HG03558 (cell line): Measurements from ENCODE around the gene USP20.

ENCODE experiments used
- ATAC-seq: cut with Tn5 transposase; IDR thresholded peaks from one replicate; pipeline ENCODE4 v1.9.1; 2021; ENCODE audit warnings: moderate number of reproducible peaks; ENCODE audit not compliant: unreplicated experiment; ENCODE audit errors: extremely low read depth

USP20 gene

GRCh38 chr9:129851821-129852220 lies 16.6 kb downstream of the USP20 start:
- ATAC-seq, result no peak

GRCh38 chr9:129852579-129852978 lies 17.3 kb downstream of the USP20 start:
- no peak for ATAC-seq

DNA sequence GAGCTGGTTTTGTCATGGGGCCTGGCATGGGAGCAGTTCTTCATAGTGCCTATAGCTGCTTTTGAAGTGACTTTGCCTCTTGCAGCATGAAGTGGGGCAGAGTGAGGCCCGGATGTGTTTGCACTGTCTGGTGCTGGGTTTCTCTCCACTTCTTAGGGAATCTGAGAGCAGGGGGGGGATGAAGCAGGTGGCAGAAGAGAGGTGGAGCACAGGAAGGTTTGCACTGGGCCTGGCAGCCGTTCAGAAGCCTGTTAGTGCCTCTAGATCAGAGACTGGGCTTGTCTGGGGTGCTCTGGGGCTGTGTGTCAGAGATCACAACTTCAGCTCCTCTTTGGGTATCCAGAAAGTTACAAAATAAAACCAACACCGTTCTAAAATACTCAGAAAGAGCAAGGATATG lies 18.4 kb downstream of the USP20 start:
- ATAC-seq, result no peak

- ATAC-seq, result no peak
Measured at GRCh38 chr9:129854588-129855110, 19.4 kb downstream of the USP20 start.

DNA sequence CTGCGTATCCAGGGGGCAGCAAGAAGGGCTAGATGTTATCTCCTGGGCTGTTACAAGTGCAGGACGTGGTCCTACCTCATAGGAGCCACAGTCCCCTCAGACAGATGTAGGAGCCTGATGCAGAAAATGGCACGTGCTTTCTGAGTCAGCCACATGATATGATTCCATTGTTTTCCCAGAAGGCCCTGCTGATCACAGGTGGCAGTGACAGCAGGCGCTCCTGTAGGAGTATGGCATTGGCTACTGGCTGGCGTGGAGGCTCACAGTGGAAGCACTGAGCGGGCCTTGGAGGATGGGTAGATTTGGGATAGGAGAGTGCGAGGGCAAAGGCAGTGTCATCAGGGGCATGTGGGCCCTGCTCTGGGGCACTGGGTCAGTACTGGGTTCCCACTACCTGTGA lies 21.9 kb downstream of the USP20 start:
- ATAC-seq, result no peak

- no peak for ATAC-seq
Measured at GRCh38 chr9:129858167-129858962, 23.1 kb downstream of the USP20 start.

GRCh38 chr9:129860653-129861446 lies 25.6 kb downstream of the USP20 start:
- no peak for ATAC-seq

GRCh38 chr9:129861447-129861827 lies 26.2 kb downstream of the USP20 start:
- no peak for ATAC-seq

DNA sequence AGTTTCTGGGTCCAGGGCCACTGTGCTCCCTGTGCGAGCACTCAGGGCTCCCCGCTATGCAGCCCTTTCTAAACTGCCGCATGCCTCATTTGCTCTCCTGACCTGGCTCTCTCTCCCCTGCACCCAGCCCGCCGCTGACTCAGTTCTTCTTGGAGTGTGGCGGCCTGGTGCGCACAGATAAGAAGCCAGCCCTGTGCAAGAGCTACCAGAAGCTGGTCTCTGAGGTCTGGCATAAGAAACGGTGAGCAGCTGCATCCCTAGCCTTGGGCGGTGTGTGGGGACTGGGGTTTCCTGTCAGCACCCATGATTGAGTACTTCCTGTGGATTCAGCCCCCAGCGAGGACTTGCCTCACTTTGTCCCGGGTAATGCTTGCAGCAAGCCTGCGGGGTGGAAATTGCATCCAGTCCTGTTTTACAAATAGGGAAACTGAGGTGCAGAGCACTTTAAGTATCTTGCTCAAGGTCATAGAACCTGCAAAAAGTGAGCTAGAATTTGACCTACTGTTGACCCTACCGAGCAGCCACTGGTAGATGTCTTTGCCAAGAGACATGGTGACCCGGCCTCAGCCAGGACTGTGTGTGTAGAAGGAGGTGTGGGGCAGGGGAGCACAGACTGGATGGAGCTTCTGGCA lies 27.9 kb downstream of the USP20 start:
- ATAC-seq, result no peak

DNA sequence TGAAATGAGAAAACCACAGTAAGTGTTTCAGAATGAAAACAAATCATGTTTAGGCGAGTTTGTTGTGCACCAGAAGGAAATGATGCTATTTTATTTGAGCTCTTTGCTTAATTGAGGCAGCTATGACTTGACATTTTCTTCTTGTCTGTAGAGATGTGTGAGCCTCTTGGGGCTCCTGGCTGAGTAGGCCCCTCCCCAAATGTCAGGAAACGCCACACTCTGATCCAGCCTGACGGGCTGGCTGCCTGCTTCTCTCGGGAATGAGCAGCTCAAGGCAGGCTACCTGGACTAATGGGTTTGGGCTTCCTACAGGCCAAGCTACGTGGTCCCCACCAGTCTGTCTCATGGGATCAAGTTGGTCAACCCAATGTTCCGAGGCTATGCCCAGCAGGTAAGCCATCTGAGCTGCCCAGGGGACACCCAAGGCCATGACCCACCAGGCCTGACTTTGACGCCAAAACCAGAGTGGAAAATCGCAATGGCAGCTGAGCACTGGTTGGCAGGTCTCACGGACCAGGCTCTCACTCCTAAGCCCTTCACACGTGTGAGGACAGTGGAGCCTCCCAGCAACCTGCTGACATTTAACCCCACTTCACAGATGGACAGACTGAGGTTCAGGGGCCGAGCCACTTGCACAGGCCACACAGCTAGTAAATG lies 29.9 kb downstream of the USP20 start:
- ATAC-seq, result no peak

DNA sequence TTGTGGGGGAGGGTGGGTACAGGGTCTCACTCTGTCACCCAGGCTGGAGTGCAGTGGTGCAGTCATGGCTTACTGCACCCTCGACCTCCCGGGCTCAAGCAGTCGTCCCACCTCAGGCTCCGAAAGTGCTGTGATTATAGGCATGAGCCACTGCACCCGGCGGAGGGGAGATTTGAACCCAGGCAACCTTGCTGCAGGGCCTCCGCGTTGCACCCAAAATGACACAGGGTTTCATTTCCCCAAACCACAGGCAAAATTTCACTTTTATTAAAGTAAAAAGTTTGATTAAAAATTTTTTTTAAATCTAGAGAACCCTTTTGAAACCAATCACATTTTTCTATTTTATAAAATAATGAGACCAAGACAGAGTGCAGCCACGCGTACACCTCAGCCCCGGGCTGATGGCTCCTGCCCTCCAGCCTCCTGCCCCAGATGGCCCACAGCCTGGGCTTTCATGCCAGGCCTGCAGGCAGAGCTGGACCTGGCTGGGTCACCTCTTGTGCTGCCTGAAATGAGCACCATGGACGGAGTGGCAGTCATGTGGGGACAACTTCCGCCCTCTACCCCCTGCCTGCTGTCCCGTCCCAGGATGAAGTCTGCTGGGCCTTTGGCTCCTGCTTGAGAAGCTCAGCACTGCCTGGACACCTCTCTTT lies 30.5 kb downstream of the USP20 start:
- no peak for ATAC-seq

DNA sequence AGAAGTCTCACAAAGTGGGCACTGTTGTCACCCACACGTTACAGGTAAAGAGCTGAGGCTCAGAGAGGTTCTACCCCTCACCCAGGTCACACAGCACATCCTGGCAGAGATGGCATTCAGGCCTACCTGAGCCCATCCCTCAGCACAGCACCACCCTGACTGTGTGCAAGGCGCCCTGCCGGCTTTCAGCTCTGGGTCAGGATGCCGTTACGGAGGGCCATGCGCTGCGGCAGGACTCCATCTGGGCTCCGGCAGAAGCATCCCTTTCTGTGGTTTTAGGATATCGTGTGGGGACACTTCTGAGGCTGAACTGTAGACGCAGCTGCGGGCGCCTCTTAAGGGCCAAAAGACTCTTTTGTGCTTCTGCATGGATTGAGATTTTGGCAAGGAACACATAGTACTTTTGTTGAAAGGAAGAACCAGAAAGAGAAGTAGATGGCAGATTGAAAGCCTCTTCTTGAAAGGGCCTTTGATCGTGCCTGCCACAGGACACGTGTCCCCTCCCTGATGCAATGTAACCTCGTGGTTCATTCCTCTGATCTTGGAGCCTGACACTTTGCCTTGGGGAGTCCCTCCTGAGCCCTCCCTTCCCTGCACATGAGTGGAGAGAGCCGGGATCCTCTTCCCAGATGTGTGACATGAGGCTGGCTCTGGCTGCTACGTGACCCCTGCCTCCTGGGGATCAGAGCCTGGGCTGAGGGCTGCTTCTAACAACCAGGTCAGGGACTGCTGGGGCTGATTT lies 31.3 kb downstream of the USP20 start:
- ATAC-seq, result no peak

DNA sequence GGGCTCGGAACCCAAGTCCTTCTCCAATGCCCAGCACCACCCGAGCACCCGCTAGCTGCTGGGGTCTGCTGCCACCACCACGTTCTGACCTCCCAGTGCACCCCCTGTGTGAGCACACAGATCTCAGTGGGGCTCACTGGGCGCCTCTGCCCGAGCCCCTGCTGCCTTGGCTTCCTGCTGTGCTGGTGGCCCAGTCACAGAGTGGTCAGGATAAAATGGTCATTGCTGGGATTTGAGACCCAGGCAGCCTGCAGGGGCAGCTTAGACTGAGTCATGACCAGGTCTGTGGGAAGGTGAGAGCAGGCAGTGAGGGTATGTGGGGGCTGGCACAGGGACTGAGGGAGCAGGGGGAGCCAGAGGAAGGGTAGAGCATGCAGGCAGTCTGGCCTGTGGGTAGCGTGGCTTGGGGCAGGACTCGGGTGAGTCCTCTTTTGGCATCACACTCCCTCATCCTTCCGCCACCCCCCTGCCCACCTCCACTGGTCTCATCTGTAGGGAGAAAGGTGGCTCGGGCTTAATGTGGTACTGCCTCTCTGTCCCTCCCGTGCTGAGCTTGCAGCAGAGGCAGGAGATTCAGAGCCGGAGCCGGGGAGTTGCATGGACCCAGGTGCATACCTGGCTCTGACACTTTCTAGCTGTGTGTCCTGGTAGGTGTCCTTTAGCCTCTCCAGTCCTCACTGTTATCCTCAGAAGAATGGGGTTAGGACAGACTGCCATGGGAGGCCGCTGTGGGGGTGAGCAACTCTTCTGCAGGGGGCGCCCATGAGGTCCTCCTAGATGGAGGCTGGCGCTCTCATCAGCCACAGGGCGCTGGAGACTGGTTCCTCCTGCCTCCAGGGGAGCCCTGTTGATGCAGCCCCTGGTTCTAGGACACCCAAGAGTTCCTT lies 32.1 kb downstream of the USP20 start:
- no peak for ATAC-seq

DNA sequence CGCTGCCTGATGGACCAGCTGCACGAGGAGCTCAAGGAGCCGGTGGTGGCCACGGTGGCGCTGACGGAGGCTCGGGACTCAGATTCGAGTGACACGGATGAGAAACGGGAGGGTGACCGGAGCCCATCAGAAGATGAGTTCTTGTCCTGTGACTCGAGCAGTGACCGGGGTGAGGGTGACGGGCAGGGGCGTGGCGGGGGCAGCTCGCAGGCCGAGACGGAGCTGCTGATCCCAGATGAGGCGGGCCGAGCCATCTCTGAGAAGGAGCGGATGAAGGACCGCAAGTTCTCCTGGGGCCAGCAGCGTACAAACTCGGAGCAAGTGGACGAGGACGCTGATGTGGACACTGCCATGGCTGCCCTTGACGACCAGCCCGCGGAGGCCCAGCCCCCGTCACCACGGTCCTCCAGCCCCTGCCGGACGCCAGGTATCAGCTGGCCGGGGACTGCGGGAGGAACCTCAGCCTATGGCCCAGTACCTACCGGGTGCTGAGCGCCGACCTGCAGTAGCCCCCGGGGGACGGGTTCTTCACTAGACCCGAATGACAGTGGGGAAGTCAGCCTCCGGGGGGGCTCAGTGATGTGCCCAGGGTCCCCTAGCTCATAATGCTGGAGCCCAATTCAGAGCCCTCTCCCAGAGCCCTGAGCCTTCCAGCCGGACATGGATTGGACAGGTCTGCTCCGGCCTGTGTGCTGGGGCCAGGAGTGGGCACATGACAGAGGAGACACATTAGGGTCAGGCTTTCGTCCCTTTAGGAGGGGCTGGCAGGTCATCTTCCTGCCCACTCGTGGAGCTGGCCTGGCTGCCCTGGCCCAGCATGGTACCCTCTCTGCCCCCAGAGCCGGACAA lies 33.0 kb downstream of the USP20 start:
- no peak for ATAC-seq

- ATAC-seq, result no peak
Measured at GRCh38 chr9:129868872-129869486, 33.7 kb downstream of the USP20 start.

DNA sequence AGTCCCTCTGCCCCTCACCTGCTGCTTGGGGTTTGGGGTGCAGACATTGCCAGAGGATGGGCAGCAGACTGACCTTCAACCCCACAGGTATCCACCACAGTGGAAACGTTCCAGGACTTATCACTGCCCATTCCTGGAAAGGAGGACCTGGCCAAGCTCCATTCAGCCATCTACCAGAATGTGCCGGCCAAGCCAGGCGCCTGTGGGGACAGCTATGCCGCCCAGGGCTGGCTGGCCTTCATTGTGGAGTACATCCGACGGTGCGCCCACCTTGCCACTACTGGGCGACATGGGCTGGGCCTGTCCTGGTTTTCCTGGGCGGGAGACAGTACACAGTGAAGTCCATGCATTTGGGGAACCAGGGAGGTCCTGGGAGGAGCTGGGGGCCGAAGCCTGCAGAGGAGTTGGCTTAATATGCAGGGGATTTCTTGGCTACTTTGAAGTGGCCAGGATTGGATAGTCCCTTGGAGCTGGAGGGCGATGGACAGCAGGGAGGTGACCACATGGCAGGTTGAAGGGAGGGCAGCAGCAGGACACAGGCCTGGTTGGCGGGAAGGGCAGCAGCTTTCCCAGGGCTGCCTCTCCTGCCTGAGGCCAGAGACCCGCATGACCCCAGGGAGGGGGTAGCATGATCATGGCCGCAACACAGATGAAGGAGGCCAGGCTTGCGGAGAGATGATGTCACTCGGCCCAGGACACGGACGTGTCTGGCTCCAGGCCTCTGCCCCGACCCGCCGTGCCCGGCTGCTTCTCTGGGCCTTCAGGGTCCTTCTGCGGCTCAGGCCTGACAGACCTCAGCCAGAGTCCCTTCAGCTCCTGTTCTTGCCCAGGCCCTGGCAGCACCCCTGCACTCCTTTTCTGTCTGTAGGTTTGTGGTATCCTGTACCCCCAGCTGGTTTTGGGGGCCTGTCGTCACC lies 34.6 kb downstream of the USP20 start:
- ATAC-seq, result no peak
